UCSD-AML1 (cell line): Measurements from ENCODE around the gene AUTS2.

Experiments
- DNase-seq: peaks from one replicate; lab custom pipeline; 2025; ENCODE audit not compliant: unreplicated experiment; lab: John Stamatoyannopoulos, UW

The AUTS2 gene

DNA sequence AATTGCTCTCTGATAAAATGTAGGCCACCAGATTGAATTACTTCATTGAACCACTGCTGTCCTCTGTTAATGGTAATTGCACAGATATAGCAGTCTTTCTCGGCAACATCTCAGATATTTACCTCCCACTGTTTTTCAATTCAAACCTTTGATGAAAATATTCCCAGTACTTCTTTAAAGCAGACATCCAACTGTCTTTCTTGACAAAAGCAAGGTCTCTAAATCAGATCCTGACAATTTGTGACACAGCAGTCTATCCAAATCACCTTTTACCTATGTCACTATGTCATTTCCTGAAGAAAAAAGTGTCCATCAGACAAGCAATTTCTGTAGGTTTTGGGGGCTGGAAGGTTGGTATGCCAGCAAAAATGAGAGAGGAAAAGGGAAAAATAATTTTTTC lies 555.7 kb downstream of the AUTS2 start:
- no peak for DNase-seq

DNA sequence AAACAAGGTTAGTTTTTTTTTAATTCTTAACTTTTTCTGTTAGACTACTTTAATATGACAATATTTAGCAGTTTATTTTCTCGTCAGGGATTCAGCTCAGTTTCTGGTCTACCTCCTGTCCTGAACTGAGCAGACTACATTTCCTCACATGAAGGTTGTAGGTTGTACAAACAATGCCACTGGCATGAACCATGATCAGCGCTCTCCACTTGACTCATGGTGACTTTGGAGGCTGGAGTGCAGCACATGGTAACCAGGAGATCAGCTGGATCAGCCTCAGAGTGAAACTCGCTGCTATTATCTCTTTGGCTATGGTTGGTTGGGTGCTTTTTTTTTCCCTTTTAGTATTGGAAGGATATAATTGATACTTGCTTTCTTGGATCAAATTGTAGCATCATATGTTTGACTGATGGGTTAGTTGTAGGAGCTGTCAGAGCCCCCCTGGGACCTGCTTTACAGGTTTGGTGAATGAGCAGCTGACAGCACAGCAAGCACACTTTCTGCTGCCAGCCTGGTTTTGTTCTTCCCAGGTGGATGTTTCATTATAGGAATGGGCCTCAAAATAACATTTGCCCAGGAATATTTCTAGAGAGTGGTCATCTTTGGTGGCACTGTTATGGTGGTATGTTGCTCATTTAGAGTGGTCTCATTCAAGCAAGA lies 556.4 kb downstream of the AUTS2 start:
- DNase-seq: no peak

DNA sequence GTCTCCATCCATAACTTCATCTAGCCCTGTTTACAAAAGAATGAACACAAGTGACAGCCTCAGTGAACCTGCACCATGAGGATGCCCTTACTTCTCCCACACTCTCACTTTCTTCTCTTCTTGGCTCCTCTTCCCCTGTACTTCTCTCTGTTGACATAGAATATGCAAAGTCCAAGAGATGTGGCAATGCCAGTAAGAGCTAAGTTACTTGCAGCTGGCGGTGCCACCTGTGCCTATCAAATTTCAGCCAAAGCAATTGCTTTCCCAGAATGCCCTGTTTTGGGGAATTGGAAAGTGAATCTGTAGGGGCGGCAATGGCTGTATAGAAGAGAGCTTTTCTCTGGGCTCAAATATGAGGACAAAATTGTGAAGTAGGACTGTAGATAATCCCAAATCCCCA lies 557.8 kb downstream of the AUTS2 start:
- no peak for DNase-seq

DNA sequence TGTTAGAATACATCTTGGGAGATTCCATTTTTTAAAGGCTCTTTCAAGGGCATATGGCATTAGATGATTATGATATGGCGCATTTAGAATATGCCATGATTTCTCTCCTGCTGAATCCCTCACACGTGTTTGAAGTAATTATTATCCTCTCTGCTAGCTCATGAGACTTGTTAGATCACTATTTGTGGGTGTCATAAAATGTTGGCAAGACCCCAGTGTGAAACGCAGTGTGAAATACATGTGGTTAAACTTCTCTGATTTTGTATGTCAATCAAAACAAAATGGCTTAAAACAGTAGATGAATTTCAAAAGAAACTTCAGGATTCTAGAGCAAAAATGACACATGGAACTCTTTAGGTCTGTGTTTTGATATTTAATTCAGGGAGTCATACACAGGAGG lies 560.8 kb downstream of the AUTS2 start:
- no peak for DNase-seq

DNA sequence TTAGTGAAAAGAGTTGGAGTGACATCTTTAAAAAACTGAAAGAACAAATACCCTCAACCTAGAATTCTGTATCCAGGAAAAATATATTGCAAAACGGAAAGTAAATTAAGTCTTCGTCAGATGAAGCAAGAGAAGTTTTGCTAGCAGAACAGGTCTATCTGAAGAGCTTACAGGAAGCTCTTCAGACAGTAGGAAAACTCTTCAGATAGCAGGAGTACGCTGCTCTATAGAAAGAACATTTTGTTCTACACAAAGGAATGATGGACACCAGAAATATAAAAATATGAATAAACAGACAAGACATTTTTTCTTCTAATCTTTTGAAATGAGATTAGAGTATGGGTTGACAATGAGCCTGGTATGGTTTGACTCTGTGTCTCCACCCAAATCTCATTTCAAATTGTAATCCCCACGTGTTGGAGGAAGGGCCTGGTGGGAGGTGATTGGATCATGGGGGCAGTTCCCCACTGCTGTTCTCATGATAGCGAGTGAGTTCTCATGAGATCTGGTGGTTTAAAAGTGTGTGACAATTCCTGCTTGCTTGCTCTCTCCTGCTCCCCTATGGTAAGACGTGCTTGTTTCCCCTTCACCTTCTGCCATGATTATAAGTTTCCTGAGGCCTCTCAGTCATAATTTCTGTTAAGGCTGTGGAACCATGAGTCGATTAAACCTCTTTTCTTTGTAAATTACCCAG lies 567.3 kb downstream of the AUTS2 start:
- DNase-seq: no peak

DNA sequence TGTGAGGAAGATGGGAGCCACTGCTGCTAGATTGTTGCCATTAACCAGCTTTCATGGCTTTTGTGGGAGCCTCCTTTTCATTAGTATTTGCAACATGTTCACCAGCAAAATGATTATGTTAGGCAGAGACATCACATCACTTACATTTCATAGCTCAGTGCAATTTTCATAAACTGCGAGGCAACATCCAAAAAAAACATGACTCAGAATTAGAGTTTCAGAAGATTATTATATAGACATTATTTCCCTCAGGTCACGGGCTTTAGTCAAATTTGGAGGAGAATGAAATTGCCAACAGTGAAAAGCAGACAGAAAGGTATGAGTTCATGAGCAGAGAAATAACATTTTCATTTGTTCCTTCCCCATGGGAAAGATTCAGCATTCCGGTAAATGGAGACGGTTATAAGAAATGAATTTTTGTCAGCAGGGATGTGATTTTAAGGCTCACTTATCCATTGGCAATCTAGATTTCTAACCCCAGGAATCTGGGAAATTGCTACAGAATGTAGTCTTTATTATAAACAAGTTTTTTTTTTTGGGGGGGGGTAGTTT lies 573.2 kb downstream of the AUTS2 start:
- no peak for DNase-seq

DNA sequence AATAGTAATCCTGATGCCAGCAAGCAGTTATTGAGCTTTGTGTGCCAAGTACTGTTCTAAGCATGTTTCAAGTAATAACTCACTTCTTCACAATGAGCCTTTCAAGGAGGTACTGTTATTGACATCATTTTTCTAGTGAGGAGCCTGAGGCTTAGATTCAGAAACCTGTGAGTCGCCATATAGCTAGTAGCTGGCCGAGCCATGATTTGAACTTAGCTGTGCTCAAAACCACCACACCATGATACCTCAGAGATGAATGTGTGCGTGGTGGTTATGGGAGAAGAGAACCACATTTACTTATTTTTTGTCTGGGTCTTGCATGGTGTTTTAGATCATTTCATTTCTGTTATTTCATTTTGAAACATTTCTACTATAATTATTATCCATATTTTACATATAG lies 578.9 kb downstream of the AUTS2 start:
- no peak for DNase-seq

DNA sequence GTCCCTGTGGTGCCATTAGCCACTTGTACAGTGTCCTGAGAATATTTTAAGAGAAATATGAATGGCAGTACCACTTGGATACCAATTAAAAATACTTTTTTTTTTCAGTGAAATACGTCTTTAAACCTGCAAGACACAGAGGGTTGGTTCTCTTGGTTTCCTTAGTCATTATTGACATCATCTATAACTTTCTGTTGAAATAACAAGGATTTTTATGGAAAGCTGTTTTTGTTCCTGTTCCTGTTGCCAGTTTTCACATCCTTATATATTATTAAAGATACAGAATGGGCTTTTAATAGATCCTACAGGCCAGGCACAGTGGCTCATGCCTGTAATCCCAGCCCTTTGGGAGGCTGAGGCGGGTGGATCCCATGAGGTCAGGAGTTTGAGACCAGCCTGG lies 579.9 kb downstream of the AUTS2 start:
- no peak for DNase-seq

DNA sequence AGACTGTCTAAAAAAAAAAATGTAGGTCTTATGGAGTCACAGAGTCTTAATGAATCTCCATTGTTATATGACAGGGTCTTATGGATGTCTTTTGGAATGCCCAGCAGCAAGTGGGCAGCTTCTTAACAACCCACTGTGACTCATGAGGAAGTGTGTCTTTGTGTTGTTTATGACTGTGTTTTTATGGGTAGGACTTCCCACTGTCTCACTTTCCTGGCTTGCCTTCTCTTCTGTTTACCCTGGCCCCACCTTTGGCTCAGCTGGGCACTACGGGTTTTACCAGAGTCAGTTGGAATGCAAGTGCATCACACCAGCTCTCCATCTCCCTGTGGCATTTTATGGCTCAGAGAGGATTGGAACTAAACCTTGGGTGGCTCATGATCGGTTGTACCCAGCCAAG lies 580.5 kb downstream of the AUTS2 start:
- DNase-seq: no peak

DNA sequence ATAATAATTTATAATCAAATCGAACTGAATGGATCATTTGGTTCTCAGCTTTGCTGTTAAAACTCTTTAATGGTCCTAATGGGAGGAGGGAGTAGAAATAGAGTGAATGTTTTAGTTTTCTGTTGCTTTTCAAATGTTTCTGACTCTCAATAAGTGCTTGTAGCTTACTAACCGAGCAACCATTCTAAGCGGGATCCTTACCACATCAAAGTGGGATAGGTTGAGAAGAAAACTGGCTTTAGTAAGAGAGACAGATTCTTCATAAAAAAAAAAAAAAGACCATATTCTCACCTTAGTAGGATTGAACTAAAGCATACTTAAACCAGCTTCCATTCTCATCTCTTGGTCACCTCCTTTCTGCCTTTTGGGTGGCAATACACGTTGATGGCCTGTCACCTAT lies 584.2 kb downstream of the AUTS2 start:
- no peak for DNase-seq

DNA sequence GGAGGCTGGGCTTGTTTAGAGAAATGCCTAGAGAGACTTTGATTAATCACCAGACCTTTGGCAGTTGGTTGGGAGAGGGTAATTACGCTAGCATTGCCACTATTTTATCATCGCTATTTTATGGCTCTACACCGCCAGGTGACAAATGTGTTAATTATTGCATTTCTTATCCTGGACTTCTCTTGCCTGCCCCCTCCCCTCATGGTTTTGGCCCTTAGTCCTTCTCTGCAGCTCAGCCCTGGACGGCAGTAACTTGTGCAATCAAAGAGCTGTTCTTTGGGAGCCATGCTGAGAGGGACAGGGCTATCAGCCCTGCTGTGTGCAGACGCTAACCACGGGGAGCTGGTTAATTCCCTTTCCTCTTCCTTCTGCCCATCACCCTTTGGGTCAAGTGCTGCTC lies 585.0 kb downstream of the AUTS2 start:
- DNase-seq: no peak

DNA sequence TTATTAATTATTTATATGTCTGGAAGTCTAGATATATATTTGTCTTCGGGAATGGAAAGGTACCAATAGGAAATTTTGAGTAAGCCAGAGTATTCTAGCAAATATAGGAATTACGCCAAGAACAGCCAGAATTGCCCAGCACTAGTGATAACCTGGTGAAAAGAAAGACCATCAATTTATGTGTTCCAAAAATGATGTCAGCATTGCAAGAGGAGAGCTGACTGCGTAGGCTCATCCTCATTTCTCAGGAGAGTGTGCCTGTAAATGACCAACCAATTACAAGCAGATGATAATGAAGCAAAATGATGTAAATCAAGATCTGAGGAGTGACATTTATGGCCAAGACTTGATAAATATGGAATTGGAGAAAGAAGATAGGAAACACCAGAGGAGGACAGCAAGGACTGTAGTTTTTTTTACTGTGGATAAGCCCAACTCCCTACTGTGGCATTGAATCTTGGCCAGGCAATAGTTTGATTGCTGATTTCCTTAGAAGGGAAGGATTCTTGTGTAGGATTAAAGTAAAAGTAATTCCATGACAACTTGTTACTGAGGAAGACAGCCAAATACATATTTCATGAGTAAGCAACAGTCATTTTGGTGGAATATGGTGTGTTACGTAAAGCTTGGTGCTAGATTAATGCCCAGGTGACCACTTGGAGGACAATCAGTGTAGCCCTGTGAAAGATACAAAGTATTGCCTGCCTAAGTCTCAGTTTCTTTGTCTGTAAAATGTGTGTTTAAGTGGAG lies 590.8 kb downstream of the AUTS2 start:
- DNase-seq: no peak

DNA sequence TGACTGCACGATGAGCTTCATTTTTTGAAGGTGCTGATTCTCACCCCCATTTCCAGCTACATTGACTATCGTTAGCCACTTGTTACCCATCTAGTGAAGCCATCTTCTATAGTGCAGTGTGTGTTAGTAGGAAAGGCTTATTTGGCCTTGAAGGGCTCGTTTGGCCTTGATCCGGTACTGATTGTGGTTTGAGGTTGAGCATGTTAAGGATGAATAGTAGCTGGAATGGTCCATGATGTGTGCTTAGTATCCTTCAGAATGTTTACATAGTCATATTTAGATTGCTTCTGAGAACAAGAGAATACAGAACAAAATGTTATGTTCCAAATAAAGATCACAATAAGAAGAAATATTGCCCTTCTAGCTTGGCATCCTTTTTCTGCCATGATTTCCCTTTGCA lies 591.5 kb downstream of the AUTS2 start:
- DNase-seq: no peak

DNA sequence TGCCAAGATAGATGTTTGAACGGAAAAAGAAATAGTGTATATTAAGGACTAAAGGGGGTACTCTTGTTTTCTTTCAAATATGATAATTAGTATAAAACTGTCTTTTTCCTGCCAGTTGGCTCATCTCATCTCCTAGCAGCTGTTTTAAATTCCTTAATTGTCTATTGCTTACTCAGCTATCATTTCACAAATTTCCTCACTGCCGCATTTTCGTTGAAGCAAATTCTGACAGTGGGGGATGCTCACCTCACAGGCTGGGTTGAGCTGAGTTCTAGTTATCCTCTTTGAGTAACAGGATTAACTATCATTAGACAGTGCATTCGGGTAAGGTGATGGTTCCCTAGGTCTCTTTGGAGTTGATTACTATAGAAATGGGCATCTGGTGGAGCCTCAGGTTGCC lies 592.0 kb downstream of the AUTS2 start:
- DNase-seq: no peak

DNA sequence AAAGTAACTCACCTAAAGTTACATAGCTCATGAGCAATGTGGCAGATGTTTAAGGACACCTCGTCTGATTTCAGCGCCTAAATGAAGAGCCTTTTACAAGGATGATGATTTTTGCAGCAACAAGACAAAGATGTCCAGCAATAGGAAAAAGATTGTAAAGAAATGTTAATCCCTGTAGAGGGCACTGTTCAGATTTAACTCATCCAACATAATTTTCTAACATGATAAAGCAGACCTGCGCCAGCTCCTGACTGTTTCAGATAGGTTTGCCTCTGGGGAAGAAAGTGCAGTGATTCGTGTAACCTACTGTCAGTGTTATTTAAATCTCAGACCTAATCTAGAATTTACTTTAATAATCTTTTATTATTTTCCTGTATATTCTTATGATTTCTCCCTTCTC lies 595.2 kb downstream of the AUTS2 start:
- DNase-seq: no peak

DNA sequence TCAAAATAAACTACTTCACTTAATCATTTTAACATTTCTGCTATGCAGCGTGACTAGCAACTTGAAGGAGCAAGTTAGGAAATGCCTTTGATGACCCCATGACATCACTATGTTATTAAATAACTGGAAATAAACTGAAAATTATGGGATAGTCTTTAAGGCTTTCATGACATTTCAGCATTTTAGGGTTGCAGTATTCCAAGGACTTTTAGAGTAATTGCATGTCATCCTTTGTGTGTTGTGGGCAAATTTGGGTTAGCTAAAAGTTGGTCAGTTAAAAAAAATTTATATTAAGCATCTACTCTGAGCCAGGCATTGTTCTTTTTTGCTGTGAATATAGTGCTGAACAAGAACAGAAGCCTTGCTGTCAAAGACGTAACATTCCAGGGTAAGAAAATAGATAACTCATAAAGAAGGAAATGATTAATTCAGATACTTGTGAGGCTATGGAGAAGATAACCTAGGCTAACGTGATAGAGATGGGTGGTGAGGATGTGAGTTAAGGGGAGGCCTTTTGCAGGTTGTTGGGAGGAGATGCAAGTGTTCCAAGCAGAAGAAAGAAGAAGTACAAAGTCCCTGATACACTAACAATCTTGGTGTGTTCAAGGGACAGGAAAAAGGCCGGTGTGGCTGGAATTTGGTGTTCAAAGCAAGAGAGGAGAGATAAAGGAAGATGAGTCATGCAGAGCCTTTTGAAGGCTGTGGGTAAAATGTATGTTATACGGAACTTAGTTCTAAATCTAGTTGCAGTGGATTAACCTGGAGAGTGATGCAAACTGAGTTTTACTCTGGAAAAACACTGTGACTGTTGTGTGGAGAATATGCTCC lies 610.2 kb downstream of the AUTS2 start:
- no peak for DNase-seq

DNA sequence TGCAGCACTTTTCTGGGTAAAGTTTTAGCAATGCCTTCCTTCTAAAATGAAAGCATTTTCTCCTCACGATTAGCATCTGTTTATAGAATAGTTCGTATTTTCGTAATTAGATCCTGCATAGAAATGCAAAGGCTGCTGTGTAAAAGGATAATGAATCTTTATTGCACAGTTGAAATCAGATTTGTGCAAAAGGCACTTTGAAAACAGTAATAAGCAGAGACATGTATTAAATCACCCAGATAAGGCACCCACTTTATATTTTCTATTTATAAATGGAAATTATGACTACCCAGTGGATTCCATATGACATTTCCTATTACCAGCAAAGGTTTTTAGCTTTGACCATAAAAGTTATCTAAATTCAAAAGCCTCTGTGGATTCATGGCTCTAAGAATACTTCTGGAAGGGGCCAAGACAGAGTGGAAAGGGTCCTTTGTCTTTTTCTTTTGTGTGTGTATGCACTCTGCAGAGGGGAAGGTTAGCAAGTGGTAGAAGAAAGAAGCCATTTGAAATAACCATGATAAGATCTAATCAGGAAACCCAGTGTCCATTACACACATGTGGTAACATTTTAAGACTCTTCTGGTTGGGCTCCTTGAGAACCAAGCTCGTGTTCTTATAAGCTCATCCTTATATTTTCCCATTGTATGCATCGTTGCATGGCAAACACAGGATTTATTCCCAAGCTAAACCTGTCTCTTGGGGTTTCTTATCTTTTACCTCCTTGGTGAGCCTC lies 612.1 kb downstream of the AUTS2 start:
- no peak for DNase-seq

DNA sequence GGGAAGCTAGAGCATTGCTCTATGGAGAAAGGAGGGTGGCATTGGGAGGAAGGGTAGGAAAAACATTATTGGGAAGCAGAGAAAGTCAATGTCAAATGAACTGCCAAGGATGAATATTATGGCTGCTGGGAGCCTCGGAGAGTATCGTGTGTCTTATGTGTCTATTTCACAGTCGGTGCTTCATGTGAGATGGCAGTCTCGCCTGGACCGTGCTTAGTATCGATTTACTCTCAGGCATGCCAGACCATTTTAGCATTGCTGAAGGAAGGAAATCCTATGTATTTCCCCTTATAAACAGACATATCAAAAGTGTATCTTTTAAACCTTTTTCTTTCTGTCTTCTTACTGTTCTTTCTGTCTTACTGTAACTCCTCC lies 612.6 kb downstream of the AUTS2 start:
- DNase-seq: no peak

DNA sequence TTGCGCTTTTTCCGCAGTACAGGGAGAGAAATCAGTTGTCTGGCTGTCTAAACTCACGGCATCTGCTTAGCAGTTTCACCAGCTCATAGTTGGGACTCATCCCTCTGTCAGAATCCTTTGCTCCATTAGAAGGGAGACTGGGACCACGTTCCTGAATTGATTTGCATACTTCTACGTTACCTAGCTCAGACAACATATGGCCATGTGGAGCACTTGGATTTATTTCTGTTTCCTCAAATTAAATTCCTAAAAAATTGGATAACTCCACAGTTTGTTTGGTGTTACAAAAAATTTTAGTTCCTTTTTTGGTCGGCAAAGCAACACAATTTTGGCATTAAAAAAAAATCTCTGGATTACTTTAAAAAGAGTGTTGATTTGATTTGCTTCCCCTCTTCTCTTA lies 614.0 kb downstream of the AUTS2 start:
- no peak for DNase-seq

DNA sequence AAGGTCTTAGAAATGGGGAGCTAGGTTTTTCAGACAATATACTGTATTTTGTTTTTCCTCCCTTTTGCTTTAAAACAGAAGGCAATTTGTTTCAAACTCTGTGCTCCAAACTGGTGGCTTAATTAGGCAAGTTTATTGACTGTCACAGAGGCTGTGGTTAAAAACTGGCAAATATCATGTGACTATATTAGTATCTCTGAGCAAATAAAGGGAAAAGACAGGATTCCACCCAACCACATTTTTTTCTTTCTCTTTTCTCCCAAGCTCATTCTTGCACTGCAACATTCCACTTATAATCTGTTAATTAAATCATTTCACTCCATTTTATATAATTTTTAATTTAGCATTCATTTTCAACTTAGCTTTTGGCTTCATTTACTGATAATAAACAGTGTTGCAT lies 615.8 kb downstream of the AUTS2 start:
- DNase-seq: no peak

DNA sequence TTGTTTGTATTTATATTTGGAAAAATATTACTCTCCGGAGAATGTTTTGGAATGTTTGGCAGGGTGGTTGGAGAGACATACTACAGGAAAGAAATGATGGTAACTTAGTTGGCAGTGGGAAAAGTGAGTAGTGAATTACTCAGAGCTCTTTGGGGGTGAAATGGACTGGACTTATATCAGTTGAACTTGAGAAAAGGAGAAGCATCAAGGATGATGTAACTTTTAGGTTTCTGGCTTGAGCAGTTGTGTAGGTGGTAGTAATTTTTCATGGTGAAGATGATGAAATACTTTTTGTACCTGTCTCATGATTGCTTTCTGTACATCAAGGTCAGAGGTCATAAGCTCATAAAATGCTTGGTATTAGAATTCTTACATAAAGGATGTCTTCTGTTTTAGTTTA lies 617.2 kb downstream of the AUTS2 start:
- no peak for DNase-seq
